Nucleus accumbens (tissue), 56 donors: Measurements from ENCODE around the gene UNC13C.
"Not testable (repeated sequence)": the region's sequence is repeated elsewhere in the genome, so short reads cannot be mapped to it uniquely, and the experiment has no call there.

ENCODE experiments used
- DNase-seq, 56 donors: peaks; one replicate each; lab custom pipeline; 2025; lab: John Stamatoyannopoulos, UW

UNC13C gene

GRCh38 chr15:53978253-53978906 is at the start of gene UNC13C:
Gene UNC13C (plus strand): TSS chr15:53978441. CDS start chr15:54012904, 34,463 bp downstream.
- DNase-seq: peak in 41 of 56 donors; percentile 1 to 65 (median 27)

GRCh38 chr15:53936137-53936536 is 42.1 kb upstream of the UNC13C start:
- DNase-seq: no peak

- not testable (repeated sequence) for DNase-seq
Observed at GRCh38 chr15:53937632-53938031, 40.6 kb upstream of the UNC13C start.

- DNase-seq: no peak
Observed at GRCh38 chr15:53950572-53950971, 27.7 kb upstream of the UNC13C start.

- DNase-seq: no peak
Observed at GRCh38 chr15:53955396-53955795, 22.8 kb upstream of the UNC13C start.

- DNase-seq: peak in 12 of 56 donors; percentile 0 to 58 (median 9)
Observed at GRCh38 chr15:53962646-53963561, 15.3 kb upstream of the UNC13C start.

- DNase-seq: no peak
Observed at GRCh38 chr15:53963801-53964200, 14.4 kb upstream of the UNC13C start.

GRCh38 chr15:53974121-53974520 is 4.1 kb upstream of the UNC13C start:
- DNase-seq: no peak

- DNase-seq: no peak
Observed at GRCh38 chr15:53974813-53975212, 3.4 kb upstream of the UNC13C start.

- DNase-seq: peak in 3 of 56 donors; percentile 1 to 13 (median 3)
Observed at GRCh38 chr15:53976844-53977392, 1.3 kb upstream of the UNC13C start.

GRCh38 chr15:53979051-53979788 is 979 bp downstream of the UNC13C start:
- no peak for DNase-seq

- no peak for DNase-seq
Observed at GRCh38 chr15:53980021-53980420, 1.8 kb downstream of the UNC13C start.

- DNase-seq: no peak
Observed at GRCh38 chr15:53982071-53982680, 3.9 kb downstream of the UNC13C start.

GRCh38 chr15:53982876-53983275 is 4.6 kb downstream of the UNC13C start:
- no peak for DNase-seq

- no peak for DNase-seq
Observed at GRCh38 chr15:53984221-53984620, 6.0 kb downstream of the UNC13C start.

- DNase-seq: no peak
Observed at GRCh38 chr15:53985562-53985961, 7.3 kb downstream of the UNC13C start.

- no peak for DNase-seq
Observed at GRCh38 chr15:53987480-53987879, 9.2 kb downstream of the UNC13C start.

- DNase-seq: no peak
Observed at GRCh38 chr15:54007256-54007655, 29.0 kb downstream of the UNC13C start.

- no peak for DNase-seq
Observed at GRCh38 chr15:54011656-54012055, 33.4 kb downstream of the UNC13C start.

- no peak for DNase-seq
Observed at GRCh38 chr15:54014067-54014655, 35.9 kb downstream of the UNC13C start.
